ENCODE data around the gene YOD1. TPM values are rescaled to one million over a fixed set of nuclear protein-coding genes. Genes with fewer than 3 reads are reported as not detected.

Gene YOD1
- total and polyA plus RNA-seq, 2 of the 4 experiments (the other 2 are of a cell fraction), result 1.8 to 5.4 TPM

DNA sequence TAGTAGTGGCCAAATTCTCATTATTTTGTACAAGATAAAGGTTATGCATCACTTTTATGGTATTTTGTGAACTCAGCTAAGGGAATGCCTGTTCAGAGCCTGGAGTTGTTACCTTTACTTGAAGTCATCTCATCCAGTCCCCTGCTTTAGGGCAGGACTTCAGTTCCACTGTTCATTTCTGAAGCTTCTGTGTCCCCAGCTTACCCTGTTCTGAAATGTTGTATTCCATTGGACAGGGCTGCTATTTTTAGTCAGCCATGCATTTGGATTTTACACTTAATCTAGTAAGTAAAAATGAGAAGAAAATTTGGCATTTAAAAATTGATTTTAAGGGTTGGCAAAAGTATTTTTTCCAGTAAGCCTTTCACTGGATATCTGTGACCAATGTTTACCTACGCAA is 26.0 kb upstream of the YOD1 start:
- DNase-seq, result no peak
- no peak overlapping the region for H3K23ac ChIP-seq (ENCODE audit: low read depth, low read length)
- H3K4ac ChIP-seq (ENCODE audit: low read depth, low read length), result no peak overlapping the region
- H2BK5ac ChIP-seq (ENCODE audit: low read depth, low read length, poor library complexity, severe bottlenecking), result no peak overlapping the region
- no peaks in the 10 kb centered on the region for H3K4me1 ChIP-seq (ENCODE audit: control insufficient read depth, insufficient read depth, low read length)
- no peak overlapping the region for H4K8ac ChIP-seq (ENCODE audit: low read depth in 2 of 2, low read length in 2 of 2)
- H3K36me3 ChIP-seq (ENCODE audit: control insufficient read depth, insufficient read depth, low read length), result no peaks in the 10 kb centered on the region
- no peaks in the 10 kb centered on the region for H3K79me1 ChIP-seq (ENCODE audit: low read depth in 1 of 2, low read length in 2 of 2)
- H4K91ac ChIP-seq (ENCODE audit: insufficient read depth, low read depth, low read length), result no peak overlapping the region
- in situ Hi-C loops (cut with MboI; ENCODE audit: low sequenced_read_pairs) (loop anchor here (5.0 kb wide), 1 partner anchor 50 kb away; no protein-coding TSS in a partner anchor), dilution Hi-C loops (cut with HindIII; ENCODE audit: low sequenced_read_pairs, unreplicated experiment) (no loop called here), intact Hi-C loops (cut with micrococcal nuclease) (loop anchor here (2.0 to 10.0 kb wide), 6 partner anchors 26 to 470 kb away; partner anchors contain the start of gene YOD1)
- no peak overlapping the region for H2AFZ ChIP-seq (replicated peaks; ENCODE audit: low read length, poor library complexity)
- peaks cover 3% of the 10 kb centered on the region; the same call in 1 of the 2 replicates for H3K27me3 ChIP-seq (ENCODE audit: control insufficient read depth, insufficient read depth, low read length)
- no peak overlapping the region for H2AK5ac ChIP-seq (ENCODE audit: low read depth, low read length)
- H2BK15ac ChIP-seq (ENCODE audit: low read depth, low read length), result no peak overlapping the region
- no peak overlapping the region for H3K56ac ChIP-seq (ENCODE audit: extremely low read depth, insufficient read depth, low read length)
- ATAC-seq (ENCODE audit: low read depth), result no peak
- H2BK20ac ChIP-seq (ENCODE audit: low read depth, low read length), result no peak overlapping the region
- no peak overlapping the region for H4K5ac ChIP-seq (ENCODE audit: low read depth, low read length)
- no peak overlapping the region for H3K27ac ChIP-seq (ENCODE audit: insufficient read depth, low read length)
- no peak overlapping the region for H3K9ac ChIP-seq (ENCODE audit: low read depth, low read length)
- WGBS, 2 experiments (ENCODE audit: extremely low coverage in 2 of 2, insufficient read length in 1 of 2), result no CpG with 5 or more reads among the region's 1 CpG
- no peak overlapping the region for H2AK9ac ChIP-seq (replicated peaks; ENCODE audit: low read depth, low read length, poor library complexity)
- TF ChIP-seq MAZ (IDR thresholded peaks at IDR 0.05; ENCODE audit: borderline replicate concordance, low read depth, low read length) (no peak), CTCF (conservative IDR thresholded peaks at IDR 0.05; ENCODE audit: low read depth, low read length) (no peak), RAD21 (IDR thresholded peaks at IDR 0.05; ENCODE audit: low read length) (no peak), CHD1 (IDR thresholded peaks at IDR 0.05; ENCODE audit: low read depth, low read length) (no peak), MAFK (IDR thresholded peaks at IDR 0.05; ENCODE audit: low read depth, low read length) (no peak), POLR2A (IDR thresholded peaks at IDR 0.05; ENCODE audit: low read depth, low read length) (no peak), RFX5 (IDR thresholded peaks at IDR 0.05; ENCODE audit: low read depth, low read length) (no peak), RCOR1 (IDR thresholded peaks at IDR 0.05; ENCODE audit: insufficient replicate concordance, low read length) (no peak), CEBPB (IDR thresholded peaks at IDR 0.05; ENCODE audit: low read depth, low read length) (no peak), NFE2L2 (IDR thresholded peaks at IDR 0.05; ENCODE audit: low read depth, low read length) (no peak), BHLHE40 (IDR thresholded peaks at IDR 0.05; ENCODE audit: low read depth, low read length) (no peak), FOS (IDR thresholded peaks at IDR 0.05; ENCODE audit: low read depth, low read length) (no peak), MXI1 (IDR thresholded peaks at IDR 0.05; ENCODE audit: borderline replicate concordance, low read depth, low read length) (no peak), SMC3 (IDR thresholded peaks at IDR 0.05; ENCODE audit: low read depth, low read length) (no peak)
- TF ChIP-seq, protein P1, sequence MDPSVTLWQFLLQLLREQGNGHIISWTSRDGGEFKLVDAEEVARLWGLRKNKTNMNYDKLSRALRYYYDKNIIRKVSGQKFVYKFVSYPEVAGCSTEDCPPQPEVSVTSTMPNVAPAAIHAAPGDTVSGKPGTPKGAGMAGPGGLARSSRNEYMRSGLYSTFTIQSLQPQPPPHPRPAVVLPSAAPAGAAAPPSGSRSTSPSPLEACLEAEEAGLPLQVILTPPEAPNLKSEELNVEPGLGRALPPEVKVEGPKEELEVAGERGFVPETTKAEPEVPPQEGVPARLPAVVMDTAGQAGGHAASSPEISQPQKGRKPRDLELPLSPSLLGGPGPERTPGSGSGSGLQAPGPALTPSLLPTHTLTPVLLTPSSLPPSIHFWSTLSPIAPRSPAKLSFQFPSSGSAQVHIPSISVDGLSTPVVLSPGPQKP (IDR thresholded peaks at IDR 0.05; ENCODE audit: borderline replicate concordance, low read depth, low read length), result no peak
- TF ChIP-seq, protein P2, sequence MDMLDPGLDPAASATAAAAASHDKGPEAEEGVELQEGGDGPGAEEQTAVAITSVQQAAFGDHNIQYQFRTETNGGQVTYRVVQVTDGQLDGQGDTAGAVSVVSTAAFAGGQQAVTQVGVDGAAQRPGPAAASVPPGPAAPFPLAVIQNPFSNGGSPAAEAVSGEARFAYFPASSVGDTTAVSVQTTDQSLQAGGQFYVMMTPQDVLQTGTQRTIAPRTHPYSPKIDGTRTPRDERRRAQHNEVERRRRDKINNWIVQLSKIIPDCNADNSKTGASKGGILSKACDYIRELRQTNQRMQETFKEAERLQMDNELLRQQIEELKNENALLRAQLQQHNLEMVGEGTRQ (IDR thresholded peaks at IDR 0.05; ENCODE audit: low read depth, low read length), result no peak
- no TSS peak for BruUV-seq (replicated peaks)
- H2BK120ac ChIP-seq (ENCODE audit: low read depth, low read length), result no peak overlapping the region
- no peak overlapping the region for H3K4me2 ChIP-seq (ENCODE audit: low read depth, low read length)
- no peak overlapping the region for H3K18ac ChIP-seq (ENCODE audit: low read depth, low read length)
- CTCF ChIA-PET, result interaction anchor here (2.2 kb wide), 1 partner anchor 24 kb away, joined by 5 read pairs; the partner anchor contains the start of gene PFKFB2
- no peaks in the 10 kb centered on the region for H3K9me3 ChIP-seq (ENCODE audit: control insufficient read depth, insufficient read depth, low read length)
- no peak overlapping the region for H3K14ac ChIP-seq (replicated peaks; ENCODE audit: low read depth, low read length)
- H4K20me1 ChIP-seq (ENCODE audit: insufficient read depth, low read length), result no peaks in the 10 kb centered on the region
- H3K9me1 ChIP-seq (ENCODE audit: insufficient read depth, low read length), result no peaks in the 10 kb centered on the region
- H3K4me3 ChIP-seq (ENCODE audit: insufficient read depth, low read depth, low read length), result no peak overlapping the region
- POLR2A ChIA-PET (ENCODE audit: unreplicated experiment), result no interaction called here

Data from IMR-90 (cell line).